Measurements from ENCODE around the gene IRGQ.
"Not testable (repeated sequence)": the region's sequence is repeated elsewhere in the genome, so short reads cannot be mapped to it uniquely, and the experiment has no call there.

IRGQ gene

DNA sequence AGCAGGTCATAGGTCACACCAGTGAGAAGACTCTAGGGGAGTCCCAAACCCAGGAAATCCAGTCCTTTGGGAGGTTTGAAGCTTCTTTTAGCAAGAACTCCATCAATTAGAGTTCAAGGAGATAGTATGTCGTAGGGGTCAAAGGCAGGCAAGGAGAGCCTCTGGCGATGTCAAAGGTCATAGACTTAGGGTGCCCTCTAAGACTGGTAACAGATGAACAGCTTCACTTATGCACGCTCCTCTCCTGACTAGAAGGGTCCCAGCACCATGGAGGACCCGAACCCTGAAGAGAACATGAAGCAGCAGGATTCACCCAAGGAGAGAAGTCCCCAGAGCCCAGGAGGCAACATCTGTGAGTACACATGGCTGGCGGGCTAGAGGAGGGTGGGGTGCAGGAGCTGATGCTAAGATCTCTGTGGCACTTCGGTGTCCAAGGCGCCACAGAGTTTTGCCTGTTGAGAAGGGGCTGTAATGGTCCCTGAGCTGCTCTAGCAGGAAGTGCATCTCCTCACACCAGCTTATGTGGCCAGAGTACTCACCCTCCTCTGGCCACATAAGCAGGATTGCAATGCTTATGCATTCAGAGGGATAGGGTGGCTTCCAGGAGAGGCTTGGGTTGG is 1.0 kb upstream of the IRGQ start:
- no peak for DNase-seq

- no peak for DNase-seq
Observed at GRCh38 chr19:43595605-43595998, 332 bp downstream of the IRGQ start.

DNA sequence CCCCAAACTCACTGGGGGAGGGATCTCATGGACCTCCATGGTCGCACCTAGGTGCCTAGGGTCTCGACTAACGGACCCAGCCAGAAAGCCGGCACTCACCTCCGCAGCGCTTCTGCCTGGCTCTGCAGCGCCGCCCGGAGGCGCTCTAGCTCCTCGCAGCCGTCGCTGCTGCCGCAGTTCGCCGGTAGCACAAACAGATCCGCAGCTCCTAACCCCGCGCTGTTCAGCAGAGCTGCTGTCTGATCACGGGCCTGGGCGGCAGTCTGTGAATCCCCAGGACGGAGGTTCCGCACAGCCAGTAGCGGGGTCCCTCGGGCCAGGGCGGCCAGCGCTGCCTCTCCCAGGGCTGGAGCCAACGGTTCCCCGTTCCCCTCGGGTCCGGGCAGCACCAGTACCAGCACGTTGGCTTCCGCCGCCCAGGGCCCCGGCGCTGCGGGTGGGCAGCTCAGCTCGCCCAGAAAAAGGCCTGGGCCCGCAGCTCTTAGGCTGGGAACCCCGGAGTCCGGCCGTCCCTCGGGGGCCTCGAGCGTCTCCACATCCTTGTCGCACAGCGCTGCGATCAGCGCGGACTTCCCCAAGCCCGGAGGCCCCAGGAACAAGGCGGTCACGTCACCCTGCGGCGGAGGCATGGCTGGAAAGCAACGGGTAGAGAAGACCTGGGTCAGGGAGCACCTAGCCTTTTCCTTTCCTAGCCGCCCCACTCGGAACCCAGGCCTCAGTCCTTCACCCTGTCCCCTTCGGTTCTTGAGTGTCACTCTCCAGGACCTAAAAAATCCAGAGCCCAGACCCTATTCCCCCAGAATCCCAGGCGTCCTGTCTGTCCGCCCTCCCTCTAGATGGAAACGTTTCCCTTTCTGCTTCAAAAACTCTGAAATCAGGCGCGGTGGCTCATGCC is 977 bp downstream of the IRGQ start:
- DNase-seq: peak in 1 of 2 experiments; percentile 3

DNA sequence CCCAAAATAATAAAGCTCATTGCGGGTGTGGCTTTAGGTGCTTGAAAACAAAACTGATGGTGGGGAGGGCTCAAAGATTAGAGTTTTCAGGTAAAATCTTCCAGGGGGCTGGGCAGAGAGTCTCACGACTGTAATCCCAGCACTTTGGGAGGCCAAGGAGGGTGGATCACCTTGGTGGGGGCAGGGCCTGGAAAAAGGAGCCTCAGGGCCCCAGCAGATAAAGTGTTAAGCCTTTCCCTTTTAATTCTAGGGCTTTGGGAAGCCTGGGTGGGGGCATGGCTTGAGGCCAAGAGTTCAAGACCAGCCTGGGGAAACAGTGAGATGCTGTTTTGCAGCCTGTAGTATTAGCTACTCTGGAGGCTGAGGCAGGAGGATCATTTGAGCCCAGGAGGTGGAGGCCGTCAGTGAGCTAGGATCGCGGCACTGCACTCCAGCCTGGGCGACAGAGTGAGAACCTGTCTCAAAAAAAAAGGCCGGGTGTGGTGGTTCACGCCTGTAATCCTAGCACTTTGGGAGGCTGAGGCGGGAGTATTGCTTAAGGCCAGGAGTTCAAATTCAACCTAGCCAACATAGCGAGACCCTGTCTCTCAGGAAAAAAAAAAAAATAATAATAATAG is 1.7 kb downstream of the IRGQ start:
- DNase-seq: no peak

DNA sequence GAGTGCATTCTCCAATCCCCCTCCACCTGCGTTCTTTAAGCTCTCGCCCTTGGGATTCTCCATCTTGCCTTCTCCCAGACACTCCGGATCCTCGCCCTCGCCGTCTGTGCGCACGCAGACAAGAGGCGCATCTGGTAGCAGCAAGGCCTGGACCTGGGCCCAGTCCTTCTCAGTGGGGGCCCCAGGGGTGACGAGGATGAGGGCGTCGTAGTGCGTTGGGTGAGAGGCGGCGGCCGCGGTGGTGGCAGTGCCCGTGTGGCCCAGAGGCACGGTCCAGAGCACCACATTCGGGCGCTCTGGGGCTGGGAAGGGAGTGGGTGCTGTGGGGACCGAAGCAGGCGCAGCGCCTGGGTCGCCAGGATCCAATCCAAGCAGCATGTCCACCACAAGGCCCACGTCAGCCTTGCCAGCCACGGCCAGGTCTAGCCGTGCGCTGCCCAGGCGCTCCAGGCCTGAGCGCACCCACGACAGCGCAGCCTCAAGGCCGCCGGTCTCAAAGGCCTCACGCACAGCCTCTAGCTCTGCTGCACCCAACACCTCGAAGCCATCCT is 3.1 kb downstream of the IRGQ start:
- DNase-seq: no peak

DNA sequence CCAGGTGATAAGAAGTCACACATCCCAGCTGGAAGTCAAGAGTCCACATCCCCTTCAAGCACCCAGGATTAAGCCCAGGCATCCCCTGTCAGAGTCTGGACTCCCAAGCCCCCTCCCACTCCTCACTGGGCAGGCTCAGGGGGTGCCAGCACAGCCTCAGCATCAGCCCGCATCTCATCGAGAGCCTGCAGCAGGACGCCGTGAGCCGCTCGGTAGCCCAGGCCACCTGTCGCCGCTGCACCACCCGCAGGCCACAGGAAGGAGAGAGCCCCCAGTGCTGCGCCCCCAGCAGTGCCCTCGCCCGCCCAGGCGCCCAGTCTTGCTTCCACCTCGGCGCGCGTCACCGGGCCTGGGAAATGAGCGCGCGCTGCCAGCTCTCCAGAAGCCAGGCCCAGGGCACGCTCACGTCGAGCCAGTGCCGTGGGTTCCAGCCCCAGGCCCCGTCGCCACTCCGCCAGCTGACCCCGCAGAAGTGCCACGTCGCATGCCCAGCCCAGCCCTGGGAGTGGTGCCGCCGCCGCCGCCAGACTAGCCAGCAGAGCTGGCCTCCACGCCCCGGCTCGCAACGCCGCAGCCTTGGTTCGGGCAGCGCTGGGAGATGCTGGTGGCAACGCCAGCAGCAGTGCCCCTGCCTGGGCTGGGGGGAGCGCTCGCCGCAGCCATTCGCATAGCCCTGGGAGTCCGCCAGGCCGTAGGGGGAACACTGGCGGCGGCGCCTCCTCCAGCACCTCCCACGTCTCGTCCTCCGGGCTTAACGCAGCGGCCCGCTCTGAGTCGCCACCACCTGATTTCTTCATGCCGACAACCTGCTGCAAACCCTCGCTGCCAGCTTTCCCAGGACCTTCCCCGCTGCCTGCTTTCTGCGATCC is 3.8 kb downstream of the IRGQ start:
- DNase-seq: no peak

DNA sequence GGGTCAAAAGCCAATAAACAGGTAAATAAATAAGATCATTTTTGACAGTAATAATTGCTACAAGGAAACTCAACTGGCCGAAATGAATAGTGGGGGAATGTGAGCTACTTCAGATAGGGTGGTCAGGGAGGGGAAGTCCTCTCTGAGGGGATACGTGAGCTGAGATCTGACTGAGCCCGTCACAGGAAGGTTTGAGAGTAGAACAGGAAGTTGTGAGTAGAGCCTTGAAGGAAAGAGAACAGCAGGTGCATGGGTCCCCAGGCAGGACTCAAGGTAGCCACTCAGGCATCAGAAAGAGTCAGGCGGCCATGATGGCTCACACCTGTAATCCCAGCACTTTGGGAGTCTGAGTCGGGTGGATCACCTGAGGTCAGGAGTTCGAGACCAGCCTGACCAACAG is 6.3 kb downstream of the IRGQ start:
- no peak for DNase-seq

- no peak for DNase-seq
Observed at GRCh38 chr19:43589277-43589676, 6.7 kb downstream of the IRGQ start.

DNA sequence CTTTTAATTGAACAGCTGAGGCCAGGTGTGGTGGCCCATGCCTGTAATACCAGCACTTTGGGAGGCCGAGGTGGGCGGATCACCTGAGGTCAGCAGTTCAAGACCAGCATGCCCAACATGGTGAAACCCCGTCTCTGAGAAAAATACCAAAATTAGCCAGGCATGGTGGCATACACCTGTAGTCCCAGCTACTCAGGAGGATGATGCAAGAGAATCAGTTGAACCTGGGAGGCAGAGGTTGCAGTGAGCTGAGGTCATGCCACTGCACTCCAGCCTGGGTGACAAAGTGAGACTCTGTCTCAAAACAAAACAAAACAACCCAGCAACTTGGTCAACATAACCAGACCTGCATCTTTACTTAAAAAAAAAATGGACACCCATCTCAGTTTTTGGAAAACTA is 8.9 kb downstream of the IRGQ start:
- not testable (repeated sequence) for DNase-seq

DNA sequence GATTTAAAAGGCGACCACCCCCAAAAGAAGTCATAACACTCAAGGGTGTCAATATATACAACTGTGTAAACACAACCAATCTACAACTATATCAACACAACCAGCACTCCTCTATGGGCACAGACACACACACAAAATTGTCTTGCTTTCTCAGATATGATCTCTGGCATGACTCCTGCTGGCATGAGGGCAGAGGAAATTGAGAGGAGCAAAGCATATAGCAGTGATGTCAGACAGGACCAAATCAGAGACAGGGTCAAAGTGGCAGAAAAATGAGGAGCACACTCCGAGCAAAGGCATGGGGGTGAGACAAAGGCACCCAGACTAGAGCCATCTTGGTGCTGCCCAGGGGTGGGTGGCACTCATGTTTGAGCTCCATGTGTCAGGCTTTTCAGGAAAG is 9.6 kb downstream of the IRGQ start:
- DNase-seq: no peak

- no peak for DNase-seq
Observed at GRCh38 chr19:43584484-43584883, 11.4 kb downstream of the IRGQ start.

DNA sequence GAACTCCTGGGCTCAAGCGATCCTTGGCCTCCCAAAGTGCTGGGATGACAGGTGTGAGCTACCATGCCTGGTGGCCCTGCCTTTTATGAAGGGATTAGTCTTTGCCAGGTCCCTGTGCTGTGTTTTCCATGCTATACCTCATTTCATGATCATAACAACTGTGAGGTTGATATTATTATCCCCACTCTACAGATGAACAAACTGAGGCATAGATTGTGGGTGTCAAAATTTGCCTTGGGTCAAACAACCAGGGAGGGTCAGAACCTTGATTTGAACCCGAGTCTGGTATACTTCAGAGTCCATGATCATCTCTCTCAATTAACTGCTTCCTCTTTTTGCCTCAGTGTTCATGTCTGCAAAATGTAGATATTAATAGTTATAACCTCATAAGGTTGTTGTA is 13.4 kb downstream of the IRGQ start:
- DNase-seq: no peak

GRCh38 chr19:43581467-43581866 is 14.5 kb downstream of the IRGQ start:
- DNase-seq: no peak

DNA sequence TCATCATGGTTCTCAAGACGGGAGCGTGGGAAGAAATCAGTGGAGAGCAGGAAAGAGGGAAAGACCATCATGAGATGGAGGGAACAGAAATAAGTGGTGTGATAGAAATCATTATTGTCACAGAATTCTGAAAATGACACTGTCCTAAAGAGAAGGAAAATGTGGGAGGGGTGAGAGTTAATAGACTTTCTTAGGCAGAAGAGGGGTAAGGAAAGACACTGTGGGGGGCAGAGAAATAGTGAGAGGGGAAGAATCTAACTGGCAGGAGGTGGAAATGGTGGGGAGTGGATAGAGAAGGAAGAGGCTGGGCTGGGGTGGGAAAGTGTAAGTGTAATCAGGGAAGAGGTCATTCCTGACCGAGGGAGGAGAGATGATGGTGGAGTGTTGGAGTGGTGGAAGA is 17.1 kb downstream of the IRGQ start:
- DNase-seq: no peak

- DNase-seq: no peak
Observed at GRCh38 chr19:43575955-43576878, 19.7 kb downstream of the IRGQ start.

DNA sequence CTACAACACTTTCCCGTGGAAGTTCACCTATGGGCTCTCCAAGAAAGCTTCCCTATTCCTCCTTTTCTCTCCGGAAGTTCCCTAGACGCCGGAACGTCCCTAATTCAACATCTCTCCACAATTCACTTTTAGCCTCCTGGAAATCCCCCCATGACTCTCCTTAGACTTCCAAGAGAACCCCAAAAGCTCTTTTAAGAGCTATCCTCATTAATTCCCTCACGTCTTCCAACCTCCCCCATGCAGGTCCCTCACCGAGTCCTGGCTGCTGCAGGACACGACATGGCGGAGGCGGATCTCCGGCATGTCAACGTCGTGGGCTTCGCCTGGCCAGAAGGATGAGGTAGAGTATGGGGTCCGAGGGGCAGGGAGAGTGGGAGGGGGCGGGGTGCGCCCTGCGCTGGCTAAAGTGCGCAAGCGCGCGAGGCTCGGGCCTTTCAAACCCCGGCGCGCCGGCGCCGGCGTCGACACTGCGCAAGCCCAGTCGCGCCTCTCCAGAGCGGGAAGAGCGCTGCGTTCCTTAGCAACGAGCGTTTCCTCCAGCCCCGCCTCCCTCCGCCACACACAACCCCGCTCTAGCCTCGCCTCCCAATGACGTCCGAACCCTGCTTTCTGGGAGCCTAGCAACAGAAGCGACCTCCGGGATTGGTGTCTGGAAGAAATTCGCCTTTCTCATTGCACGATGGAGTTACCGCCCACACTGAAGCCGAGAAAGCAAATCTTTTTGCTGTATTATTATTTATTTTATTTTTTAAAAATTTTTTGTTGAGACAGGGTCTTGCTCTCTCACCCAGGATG is 20.6 kb downstream of the IRGQ start, which contains the start of the genes PINLYP and XRCC1:
Gene PINLYP (plus strand): TSS at position 646 of the 795 bp plus-strand sequence. CDS start 1,391 bp downstream, outside the sequence.
Gene XRCC1 (minus strand): TSS at position 372 of the 795 bp plus-strand sequence. CDS start 69 bp downstream, at position 303.
- DNase-seq: peak; percentile 93 to 98

- DNase-seq: peak in 1 of 2 experiments; percentile 33
Observed at GRCh38 chr19:43574424-43575155, 21.3 kb downstream of the IRGQ start.

- DNase-seq: no peak
Observed at GRCh38 chr19:43572171-43572588, 23.8 kb downstream of the IRGQ start.

- DNase-seq: no peak
Observed at GRCh38 chr19:43570174-43570791, 25.7 kb downstream of the IRGQ start.
